ENCODE measurements around the gene RAP1B. TPM values are rescaled to one million over a fixed set of nuclear protein-coding genes. Genes with fewer than 3 reads are reported as not detected.

Gene RAP1B
- total and polyA plus RNA-seq, 2 of the 4 experiments (the other 2 are of a cell fraction), result 159 to 200 TPM

DNA sequence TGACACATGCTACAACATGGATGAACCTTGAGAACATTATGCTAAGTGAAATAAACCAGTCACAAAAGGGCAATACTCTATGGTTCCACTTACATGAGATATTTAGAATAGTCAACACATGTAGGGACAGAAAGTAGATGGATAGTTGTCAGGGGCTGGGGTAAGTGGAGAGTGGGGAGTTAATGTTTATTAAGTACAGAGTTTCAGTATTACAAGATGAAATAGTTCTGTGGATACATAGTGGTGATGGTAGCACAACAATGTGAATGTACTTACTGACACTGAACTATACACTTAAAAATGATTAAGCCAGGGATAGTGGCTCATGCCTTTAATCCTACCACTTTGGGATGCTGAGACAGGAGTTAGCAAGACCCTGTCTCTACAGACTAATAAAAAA is 84.8 kb downstream of the RAP1B start (continued):
- TF ChIP-seq, protein P1, sequence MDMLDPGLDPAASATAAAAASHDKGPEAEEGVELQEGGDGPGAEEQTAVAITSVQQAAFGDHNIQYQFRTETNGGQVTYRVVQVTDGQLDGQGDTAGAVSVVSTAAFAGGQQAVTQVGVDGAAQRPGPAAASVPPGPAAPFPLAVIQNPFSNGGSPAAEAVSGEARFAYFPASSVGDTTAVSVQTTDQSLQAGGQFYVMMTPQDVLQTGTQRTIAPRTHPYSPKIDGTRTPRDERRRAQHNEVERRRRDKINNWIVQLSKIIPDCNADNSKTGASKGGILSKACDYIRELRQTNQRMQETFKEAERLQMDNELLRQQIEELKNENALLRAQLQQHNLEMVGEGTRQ (IDR thresholded peaks at IDR 0.05; ENCODE audit: low read depth, low read length), result no peak
- TF ChIP-seq CHD1 (IDR thresholded peaks at IDR 0.05; ENCODE audit: low read depth, low read length), result no peak
- TF ChIP-seq RFX5 (IDR thresholded peaks at IDR 0.05; ENCODE audit: low read depth, low read length), result no peak

DNA sequence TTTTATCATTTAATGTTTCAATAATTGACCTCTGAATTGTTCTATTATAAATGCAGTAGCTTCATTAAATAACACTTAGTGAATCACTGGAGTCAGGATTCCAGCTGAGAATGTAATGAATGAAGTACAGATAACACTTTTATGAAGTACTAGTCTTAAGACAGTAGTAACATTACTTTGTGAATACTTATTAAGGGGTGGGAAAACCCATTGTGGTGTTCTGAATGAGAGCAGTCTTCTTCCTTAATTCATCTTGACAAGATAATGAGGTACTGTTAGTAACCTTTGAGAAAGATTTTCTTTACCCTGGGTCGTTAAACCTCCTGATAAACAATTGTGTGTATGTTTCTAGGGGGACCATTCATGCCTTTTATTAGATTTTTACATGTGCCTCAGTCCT is 88.8 kb downstream of the RAP1B start:
- Histone ChIP-seq H2AK5ac (ENCODE audit: low read depth, low read length) (no peak overlapping the region), H3K4me2 (ENCODE audit: low read depth, low read length) (no peak overlapping the region), H4K5ac (ENCODE audit: low read depth, low read length) (no peak overlapping the region), H3K9me1 (ENCODE audit: insufficient read depth, low read length) (no peaks in the 10 kb centered on the region), H2BK15ac (ENCODE audit: low read depth, low read length) (no peak overlapping the region), H2AK9ac (replicated peaks; ENCODE audit: low read depth, low read length, poor library complexity) (no peak overlapping the region), H3K79me1 (ENCODE audit: low read depth in 1 of 2, low read length in 2 of 2) (no peaks in the 10 kb centered on the region), H4K20me1 (ENCODE audit: insufficient read depth, low read length) (no peaks in the 10 kb centered on the region), H3K14ac (replicated peaks; ENCODE audit: low read depth, low read length) (no peak overlapping the region), H3K27ac (ENCODE audit: insufficient read depth, low read length) (no peak overlapping the region), H3K9ac (ENCODE audit: low read depth, low read length) (no peak overlapping the region), H3K18ac (ENCODE audit: low read depth, low read length) (no peak overlapping the region), H2BK20ac (ENCODE audit: low read depth, low read length) (no peak overlapping the region), H3K9me3 (ENCODE audit: control insufficient read depth, insufficient read depth, low read length) (no peaks in the 10 kb centered on the region), H4K8ac (ENCODE audit: low read depth in 2 of 2, low read length in 2 of 2) (no peak overlapping the region), H2BK5ac (ENCODE audit: low read depth, low read length, poor library complexity, severe bottlenecking) (no peak overlapping the region), H3K23ac (ENCODE audit: low read depth, low read length) (no peak overlapping the region), H4K91ac (ENCODE audit: insufficient read depth, low read depth, low read length) (no peak overlapping the region), H3K27me3 (ENCODE audit: control insufficient read depth, insufficient read depth, low read length) (no peaks in the 10 kb centered on the region), H3K56ac (ENCODE audit: extremely low read depth, insufficient read depth, low read length) (no peak overlapping the region), H3K36me3 (ENCODE audit: control insufficient read depth, insufficient read depth, low read length) (peaks cover 22% of the 10 kb centered on the region), H2AFZ (replicated peaks; ENCODE audit: low read length, poor library complexity) (no peak overlapping the region), H3K4me1 (ENCODE audit: control insufficient read depth, insufficient read depth, low read length) (no peaks in the 10 kb centered on the region), H3K4me3 (ENCODE audit: insufficient read depth, low read depth, low read length) (no peak overlapping the region), H3K4ac (ENCODE audit: low read depth, low read length) (no peak overlapping the region), H2BK120ac (ENCODE audit: low read depth, low read length) (no peak overlapping the region)
- WGBS, 2 experiments (ENCODE audit: extremely low coverage in 2 of 2, insufficient read length in 1 of 2), result no CpG with 5 or more reads among the region's 1 CpG
- TF ChIP-seq RCOR1 (IDR thresholded peaks at IDR 0.05; ENCODE audit: insufficient replicate concordance, low read length), result no peak
- no peak for TF ChIP-seq SMC3 (IDR thresholded peaks at IDR 0.05; ENCODE audit: low read depth, low read length)
- TF ChIP-seq MXI1 (IDR thresholded peaks at IDR 0.05; ENCODE audit: borderline replicate concordance, low read depth, low read length), result no peak
- TF ChIP-seq MAZ (IDR thresholded peaks at IDR 0.05; ENCODE audit: borderline replicate concordance, low read depth, low read length), result no peak
- TF ChIP-seq, protein P2, sequence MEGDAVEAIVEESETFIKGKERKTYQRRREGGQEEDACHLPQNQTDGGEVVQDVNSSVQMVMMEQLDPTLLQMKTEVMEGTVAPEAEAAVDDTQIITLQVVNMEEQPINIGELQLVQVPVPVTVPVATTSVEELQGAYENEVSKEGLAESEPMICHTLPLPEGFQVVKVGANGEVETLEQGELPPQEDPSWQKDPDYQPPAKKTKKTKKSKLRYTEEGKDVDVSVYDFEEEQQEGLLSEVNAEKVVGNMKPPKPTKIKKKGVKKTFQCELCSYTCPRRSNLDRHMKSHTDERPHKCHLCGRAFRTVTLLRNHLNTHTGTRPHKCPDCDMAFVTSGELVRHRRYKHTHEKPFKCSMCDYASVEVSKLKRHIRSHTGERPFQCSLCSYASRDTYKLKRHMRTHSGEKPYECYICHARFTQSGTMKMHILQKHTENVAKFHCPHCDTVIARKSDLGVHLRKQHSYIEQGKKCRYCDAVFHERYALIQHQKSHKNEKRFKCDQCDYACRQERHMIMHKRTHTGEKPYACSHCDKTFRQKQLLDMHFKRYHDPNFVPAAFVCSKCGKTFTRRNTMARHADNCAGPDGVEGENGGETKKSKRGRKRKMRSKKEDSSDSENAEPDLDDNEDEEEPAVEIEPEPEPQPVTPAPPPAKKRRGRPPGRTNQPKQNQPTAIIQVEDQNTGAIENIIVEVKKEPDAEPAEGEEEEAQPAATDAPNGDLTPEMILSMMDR (conservative IDR thresholded peaks at IDR 0.05; ENCODE audit: low read depth, low read length), result no peak
- dilution Hi-C loops (cut with HindIII; ENCODE audit: low sequenced_read_pairs, unreplicated experiment), result no loop called here
- POLR2A ChIA-PET (ENCODE audit: unreplicated experiment), result no interaction called here
- CTCF ChIA-PET, result no interaction called here
- in situ Hi-C loops (cut with MboI; ENCODE audit: low sequenced_read_pairs), result loop anchor here (25.0 kb wide), 1 partner anchor 337 kb away; no protein-coding TSS in a partner anchor
- no peak for DNase-seq
- BruUV-seq (replicated peaks), result no TSS peak
- ATAC-seq (ENCODE audit: low read depth), result no peak
- intact Hi-C loops (cut with micrococcal nuclease), result no loop called here

Data from IMR-90 (cell line).